OCI-LY1 (cell line): Measurements from ENCODE around the gene DDX51.

Source experiments
- H2AFZ ChIP-seq: fragments of 200-600 bp; sonication (generic), shearing (Covaris generic); 2 replicates; pipeline ENCODE4 v1.6.0; 2014; ENCODE audit warnings: antibody characterized with exemption, mild to moderate bottlenecking, low read length
- H3F3A ChIP-seq: fragments of 200-600 bp; sonication (generic), shearing (Covaris generic); 2 replicates; pipeline ENCODE4 v1.6.0; 2014; ENCODE audit warnings: mild to moderate bottlenecking, antibody characterized with exemption, low read length, moderate library complexity; ENCODE audit not compliant: insufficient read depth
- H3K27ac ChIP-seq: fragments of 200-600 bp; sonication (generic); 2 replicates; pipeline ENCODE4 v1.5.1; 2014; ENCODE audit warnings: low read length, mixed run types, mild to moderate bottlenecking, low read depth; ENCODE audit not compliant: poor library complexity, severe bottlenecking
- H3K27me3 ChIP-seq: fragments of 200-600 bp; sonication (generic); 2 replicates; pipeline ENCODE4 v1.6.0; 2014; ENCODE audit warnings: antibody characterized with exemption, mild to moderate bottlenecking, low read length, moderate library complexity; ENCODE audit not compliant: insufficient read depth
- H3K36me3 ChIP-seq: fragments of 200-600 bp; sonication (generic); 2 replicates; pipeline ENCODE4 v1.6.1; 2014; ENCODE audit warnings: mild to moderate bottlenecking, antibody characterized with exemption, low read length, moderate library complexity, mixed read lengths; ENCODE audit not compliant: insufficient read depth
- H3K4me1 ChIP-seq: fragments of 200-600 bp; sonication (generic); 2 replicates; pipeline ENCODE4 v1.5.1; 2014; ENCODE audit warnings: mild to moderate bottlenecking, low read length, moderate library complexity; ENCODE audit not compliant: insufficient read depth, severe bottlenecking
- H3K4me2 ChIP-seq: fragments of 200-600 bp; sonication (generic), shearing (Covaris generic); 2 replicates; pipeline ENCODE4 v1.6.1; 2014; ENCODE audit warnings: low read length
- H3K4me3 ChIP-seq: fragments of 200-600 bp; sonication (generic); 2 replicates; pipeline ENCODE4 v1.5.1; 2014; ENCODE audit warnings: low read length, low read depth, mild to moderate bottlenecking, mixed read lengths; ENCODE audit not compliant: poor library complexity, severe bottlenecking
- H3K79me2 ChIP-seq: fragments of 200-600 bp; shearing (Covaris generic); 2 replicates; pipeline ENCODE4 v1.6.1; 2016; ENCODE audit warnings: mixed run types, low read length, mixed read lengths; ENCODE audit not compliant: insufficient read depth
- H3K9ac ChIP-seq: fragments of 200-600 bp; sonication (generic), shearing (Covaris generic); 2 replicates; pipeline ENCODE4 v1.6.1; 2014; ENCODE audit warnings: mild to moderate bottlenecking, low read length, mixed read lengths
- H3K9me2 ChIP-seq: fragments of 200-600 bp; sonication (generic), shearing (Covaris generic); 2 replicates; pipeline ENCODE4 v1.6.1; 2014; ENCODE audit warnings: low read depth, mild to moderate bottlenecking, low read length, mixed read lengths
- H3K9me3 ChIP-seq: fragments of 200-600 bp; shearing (Covaris generic); 2 replicates; pipeline ENCODE4 v1.6.1; 2014; ENCODE audit warnings: low read length, mixed read lengths
- H4K20me1 ChIP-seq: fragments of 200-600 bp; sonication (generic), shearing (Covaris generic); 2 replicates; pipeline ENCODE4 v1.6.0; 2016; ENCODE audit warnings: mild to moderate bottlenecking, low read length; ENCODE audit not compliant: insufficient read depth
- EZH2 ChIP-seq: fragments of 200-600 bp; sonication (generic), shearing (Covaris generic); IDR thresholded peaks from 2 replicates; pipeline ENCODE4 v1.8.0; 2017; ENCODE audit warnings: borderline replicate concordance, mixed run types, mild to moderate bottlenecking, antibody characterized with exemption, low read length, moderate library complexity, mixed read lengths
- TF ChIP-seq, protein P1 (sequence below): fragments of 200-600 bp; sonication (generic), shearing (Covaris generic); IDR thresholded peaks from 2 replicates; pipeline ENCODE4 v1.5.1; 2017; ENCODE audit warnings: mild to moderate bottlenecking, antibody characterized with exemption, low read length, moderate library complexity, mixed read lengths

The DDX51 gene

DNA sequence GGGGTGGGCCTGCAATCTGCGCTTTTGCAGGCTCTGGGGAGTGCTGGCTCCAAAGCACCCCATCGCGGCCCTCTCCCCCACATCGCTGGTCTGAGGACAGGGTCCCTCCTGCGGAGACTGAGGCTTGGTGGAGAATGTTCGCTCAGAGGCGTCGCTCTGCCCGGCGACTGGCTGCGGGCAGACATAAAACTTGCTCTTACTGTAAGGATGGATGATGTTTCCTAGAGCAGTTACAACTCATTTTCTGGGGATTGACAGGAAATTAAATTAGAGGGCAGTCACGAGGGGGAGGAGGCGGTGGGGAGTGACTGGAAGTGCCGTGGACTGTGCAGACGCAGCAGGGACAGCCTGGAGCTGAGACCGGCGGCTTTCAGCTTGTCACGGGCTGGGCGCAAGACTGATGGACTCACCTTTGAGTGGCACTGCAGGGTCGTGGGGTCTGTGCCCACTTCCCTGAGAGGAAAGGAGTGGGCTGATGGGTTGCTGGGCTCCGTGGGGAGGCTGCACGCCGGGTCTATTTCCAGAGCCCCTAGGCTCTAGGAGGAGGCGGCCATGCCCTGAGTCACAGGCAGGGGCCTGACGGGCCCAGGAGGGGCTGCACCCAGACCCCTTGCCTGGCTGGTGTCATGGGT lies 32.9 kb upstream of the DDX51 start:
- H2AFZ ChIP-seq, result no peak overlapping the region
- H3K79me2 ChIP-seq, result no peaks in the 10 kb centered on the region
- TF ChIP-seq, protein P1, sequence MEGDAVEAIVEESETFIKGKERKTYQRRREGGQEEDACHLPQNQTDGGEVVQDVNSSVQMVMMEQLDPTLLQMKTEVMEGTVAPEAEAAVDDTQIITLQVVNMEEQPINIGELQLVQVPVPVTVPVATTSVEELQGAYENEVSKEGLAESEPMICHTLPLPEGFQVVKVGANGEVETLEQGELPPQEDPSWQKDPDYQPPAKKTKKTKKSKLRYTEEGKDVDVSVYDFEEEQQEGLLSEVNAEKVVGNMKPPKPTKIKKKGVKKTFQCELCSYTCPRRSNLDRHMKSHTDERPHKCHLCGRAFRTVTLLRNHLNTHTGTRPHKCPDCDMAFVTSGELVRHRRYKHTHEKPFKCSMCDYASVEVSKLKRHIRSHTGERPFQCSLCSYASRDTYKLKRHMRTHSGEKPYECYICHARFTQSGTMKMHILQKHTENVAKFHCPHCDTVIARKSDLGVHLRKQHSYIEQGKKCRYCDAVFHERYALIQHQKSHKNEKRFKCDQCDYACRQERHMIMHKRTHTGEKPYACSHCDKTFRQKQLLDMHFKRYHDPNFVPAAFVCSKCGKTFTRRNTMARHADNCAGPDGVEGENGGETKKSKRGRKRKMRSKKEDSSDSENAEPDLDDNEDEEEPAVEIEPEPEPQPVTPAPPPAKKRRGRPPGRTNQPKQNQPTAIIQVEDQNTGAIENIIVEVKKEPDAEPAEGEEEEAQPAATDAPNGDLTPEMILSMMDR, result no peak
- no peak for TF ChIP-seq EZH2
- H3K9ac ChIP-seq, result no peak overlapping the region
- peaks cover 10% of the 10 kb centered on the region for H3K27me3 ChIP-seq
- no peaks in the 10 kb centered on the region for H3K9me3 ChIP-seq
- no peaks in the 10 kb centered on the region for H3K9me2 ChIP-seq
- H3K4me1 ChIP-seq, result no peaks in the 10 kb centered on the region
- H4K20me1 ChIP-seq, result no peaks in the 10 kb centered on the region
- H3K4me2 ChIP-seq, result no peak overlapping the region
- no peak overlapping the region for H3K4me3 ChIP-seq
- no peaks in the 10 kb centered on the region for H3F3A ChIP-seq
- H3K36me3 ChIP-seq, result no peaks in the 10 kb centered on the region
- no peak overlapping the region for H3K27ac ChIP-seq

DNA sequence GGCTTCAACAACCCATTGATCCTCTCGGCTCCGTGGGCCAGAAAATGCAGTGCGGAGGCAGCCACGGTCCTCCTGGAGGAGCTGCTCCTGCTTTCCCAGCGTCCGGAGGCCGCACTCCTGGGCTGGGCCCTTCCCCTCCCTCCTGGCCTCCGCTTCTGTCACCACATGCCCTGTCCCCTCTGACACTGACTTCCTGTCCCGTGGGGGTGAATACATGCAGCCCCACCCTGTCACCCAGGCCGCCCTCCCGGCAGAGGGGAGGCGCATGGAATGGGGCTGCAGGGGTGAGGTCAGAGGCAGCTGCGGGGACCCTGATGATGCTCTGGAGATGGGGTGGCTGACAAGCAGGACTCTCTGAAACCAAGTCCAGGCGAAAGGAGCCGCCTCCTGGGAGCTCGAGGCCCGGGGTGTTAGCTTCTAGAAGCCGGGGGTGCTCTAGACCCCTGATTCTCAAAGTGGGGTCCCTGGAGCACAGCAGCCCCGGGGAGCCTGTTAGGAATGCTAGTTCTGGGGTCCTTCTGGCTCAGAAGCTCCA lies 32.3 kb upstream of the DDX51 start:
- H3K36me3 ChIP-seq, result no peaks in the 10 kb centered on the region
- no peak overlapping the region for H3K4me2 ChIP-seq
- no peaks in the 10 kb centered on the region for H4K20me1 ChIP-seq
- H3K9me3 ChIP-seq, result no peaks in the 10 kb centered on the region
- no peaks in the 10 kb centered on the region for H3K79me2 ChIP-seq
- H3K4me1 ChIP-seq, result no peaks in the 10 kb centered on the region
- no peak overlapping the region for H3K9ac ChIP-seq
- H2AFZ ChIP-seq, result no peak overlapping the region
- TF ChIP-seq, protein P1, result no peak
- no peak for TF ChIP-seq EZH2
- H3K9me2 ChIP-seq, result no peaks in the 10 kb centered on the region
- no peak overlapping the region for H3K27ac ChIP-seq
- H3K27me3 ChIP-seq, result peaks cover 10% of the 10 kb centered on the region
- H3K4me3 ChIP-seq, result no peak overlapping the region
- no peaks in the 10 kb centered on the region for H3F3A ChIP-seq

DNA sequence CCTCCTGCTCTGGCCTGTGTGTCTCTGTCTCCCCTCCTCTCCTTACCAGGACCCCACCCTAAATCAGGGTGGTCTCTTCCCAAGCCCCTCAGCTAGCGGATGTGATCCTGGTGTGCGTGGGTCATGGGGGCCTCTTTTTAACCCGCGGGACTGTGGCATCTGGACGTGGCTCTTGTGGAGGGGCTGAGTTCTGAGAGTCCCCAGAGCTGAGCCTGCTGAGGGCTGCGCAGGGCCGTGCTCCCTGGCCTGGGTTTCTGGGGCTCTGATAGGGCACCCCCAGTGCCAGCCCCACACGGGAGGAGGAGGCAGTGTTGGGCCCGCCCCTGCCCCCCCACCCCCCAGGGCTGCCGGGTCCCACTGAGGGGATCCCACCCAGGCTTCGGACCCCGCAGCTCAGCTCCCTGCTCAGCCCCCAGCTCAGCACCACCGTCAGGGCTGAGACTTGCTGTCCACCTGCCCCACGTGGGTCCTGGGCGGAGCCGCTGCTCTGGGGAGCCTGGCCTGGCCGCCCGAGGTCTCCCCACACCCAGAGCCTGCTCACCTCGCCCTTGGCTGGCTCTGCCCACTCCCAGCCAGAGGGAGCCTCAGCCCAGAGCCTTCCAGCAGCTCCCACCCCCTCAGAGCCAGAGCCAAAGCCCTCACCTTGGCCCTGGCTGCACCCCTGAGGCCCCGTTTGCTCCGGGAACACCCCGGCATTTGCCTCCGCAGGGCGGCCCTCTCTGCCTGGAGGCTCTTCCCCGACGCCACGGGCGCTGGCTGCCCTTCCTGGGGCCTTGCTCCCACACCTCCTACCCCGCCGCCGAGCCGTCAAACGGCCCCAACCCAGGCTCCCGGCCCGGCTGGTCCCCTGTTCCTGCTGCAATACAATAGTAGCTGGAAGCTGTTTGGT lies 31.6 kb upstream of the DDX51 start:
- Histone ChIP-seq H3K4me3 (no peak overlapping the region), H3K27me3 (peaks cover 10% of the 10 kb centered on the region; the same call in 1 of the 2 replicates), H3K9me2 (no peaks in the 10 kb centered on the region), H3K9ac (no peak overlapping the region), H2AFZ (no peak overlapping the region), H3K36me3 (no peaks in the 10 kb centered on the region), H3K4me1 (no peaks in the 10 kb centered on the region), H3K27ac (no peak overlapping the region), H3F3A (no peaks in the 10 kb centered on the region), H3K9me3 (no peaks in the 10 kb centered on the region), H3K79me2 (no peaks in the 10 kb centered on the region), H3K4me2 (no peak overlapping the region), H4K20me1 (no peaks in the 10 kb centered on the region)
- TF ChIP-seq, protein P1, result no peak
- no peak for TF ChIP-seq EZH2
